NB4 (cell line): ENCODE data around the gene ZNF506.

ENCODE experiments used
- DNase-seq: peaks from one replicate; pipeline ENCODE4 v3.0.0; 2010; ENCODE audit warnings: low read depth
- H3K4me3 ChIP-seq: one replicate; pipeline ENCODE4 v1.5.1; 2011; ENCODE audit warnings: mild to moderate bottlenecking, low read depth, low read length, moderate library complexity
- CTCF ChIP-seq: IDR thresholded peaks from one replicate; pipeline ENCODE4 v1.5.1; 2012; ENCODE audit warnings: low read depth, low read length
- MAX ChIP-seq: IDR thresholded peaks from 2 replicates; pipeline ENCODE4 v1.6.1; 2011; ENCODE audit warnings: low read depth, low read length
- MYC ChIP-seq: IDR thresholded peaks from 2 replicates; pipeline ENCODE4 v1.6.1; 2011; ENCODE audit warnings: low read depth, low read length
- POLR2A ChIP-seq: IDR thresholded peaks from 2 replicates; pipeline ENCODE4 v1.6.1; 2011; ENCODE audit warnings: mild to moderate bottlenecking; ENCODE audit not compliant: insufficient read length; ENCODE audit errors: extremely low read depth

Gene ZNF506

GRCh38 chr19:19749908-19750841 lies 71.4 kb downstream of the ZNF506 start:
- no peak for TF ChIP-seq MYC
- TF ChIP-seq CTCF = no peak
- TF ChIP-seq MAX = no peak
- TF ChIP-seq POLR2A = no peak
- no peak for DNase-seq
- H3K4me3 ChIP-seq = no peak overlapping the region

DNA sequence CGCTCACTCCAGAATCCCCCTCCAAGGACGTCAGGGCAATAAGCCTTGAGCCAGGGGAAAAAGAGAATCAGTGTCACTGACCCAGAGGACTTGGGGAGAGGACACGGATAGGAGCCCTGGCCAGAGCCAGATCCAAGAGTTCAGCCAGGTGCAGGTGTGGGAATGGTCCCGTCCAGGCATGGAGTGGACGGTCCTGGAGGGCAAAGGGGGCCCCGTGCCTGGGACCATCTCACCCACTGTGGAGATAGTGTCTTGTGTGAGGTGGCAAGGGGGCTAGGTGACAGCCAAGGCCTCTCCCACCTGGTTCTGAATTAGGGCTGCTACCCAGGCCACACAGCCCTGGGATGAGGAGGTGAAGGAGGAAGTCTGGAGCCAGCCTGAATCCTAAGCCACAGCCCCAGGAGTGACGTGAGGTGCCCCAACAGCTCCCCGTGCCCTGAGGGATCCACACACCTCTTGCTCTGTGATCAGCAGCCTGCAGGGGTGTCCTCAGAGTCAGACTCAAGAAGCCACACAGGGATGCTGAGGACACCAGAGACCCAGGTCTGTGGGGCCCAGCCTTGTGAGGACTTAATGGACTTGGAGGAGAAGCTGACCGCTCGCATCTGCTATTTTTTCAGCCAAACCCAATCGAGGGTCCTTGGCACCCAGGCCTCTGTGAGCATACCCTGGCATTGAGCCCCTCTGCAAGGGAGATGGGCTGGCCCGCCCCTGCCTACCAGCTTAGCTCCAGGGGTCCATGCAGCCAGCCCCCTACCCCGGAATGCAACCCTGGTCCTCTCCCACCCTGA lies 72.2 kb downstream of the ZNF506 start:
- TF ChIP-seq POLR2A = no peak
- TF ChIP-seq CTCF = no peak
- TF ChIP-seq MAX = no peak
- TF ChIP-seq MYC = no peak
- H3K4me3 ChIP-seq = no peak overlapping the region
- DNase-seq = no peak

DNA sequence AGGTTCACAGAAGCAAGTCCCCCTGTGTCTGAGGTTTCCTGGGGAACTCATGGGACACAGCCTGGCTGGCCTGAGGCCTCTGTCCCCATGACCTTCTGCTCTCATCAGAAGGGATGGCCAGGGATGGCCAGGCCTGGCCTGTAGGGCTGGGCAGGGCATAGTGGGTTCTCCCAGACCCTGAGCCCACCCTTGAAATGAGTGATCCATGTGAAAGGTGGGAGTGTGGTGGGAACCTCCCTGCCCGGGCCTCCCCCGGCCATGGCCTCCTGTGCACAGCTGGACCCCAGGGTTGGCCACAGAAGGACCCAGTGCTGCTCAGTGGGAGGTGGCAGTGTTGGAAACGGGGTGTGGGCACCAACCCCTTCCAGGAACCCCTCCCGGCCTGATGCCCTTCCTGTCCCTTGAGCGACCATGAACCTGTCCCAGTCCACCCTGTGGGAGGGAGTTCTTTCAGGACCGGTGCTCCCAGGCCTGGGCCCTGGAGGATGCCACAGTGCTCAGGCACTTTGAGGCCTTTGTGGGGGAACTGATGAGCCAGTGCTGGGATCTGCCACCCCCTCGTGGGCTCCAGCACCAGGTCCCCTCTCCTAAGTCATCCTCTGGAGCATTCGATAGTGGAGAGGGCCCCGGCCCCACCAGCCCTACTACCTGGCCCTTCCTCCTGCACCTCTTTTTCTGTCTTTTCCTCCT lies 73.2 kb downstream of the ZNF506 start:
- no peak for DNase-seq
- TF ChIP-seq MAX (no peak), CTCF (no peak), MYC (no peak), POLR2A (no peak)
- no peak overlapping the region for H3K4me3 ChIP-seq

DNA sequence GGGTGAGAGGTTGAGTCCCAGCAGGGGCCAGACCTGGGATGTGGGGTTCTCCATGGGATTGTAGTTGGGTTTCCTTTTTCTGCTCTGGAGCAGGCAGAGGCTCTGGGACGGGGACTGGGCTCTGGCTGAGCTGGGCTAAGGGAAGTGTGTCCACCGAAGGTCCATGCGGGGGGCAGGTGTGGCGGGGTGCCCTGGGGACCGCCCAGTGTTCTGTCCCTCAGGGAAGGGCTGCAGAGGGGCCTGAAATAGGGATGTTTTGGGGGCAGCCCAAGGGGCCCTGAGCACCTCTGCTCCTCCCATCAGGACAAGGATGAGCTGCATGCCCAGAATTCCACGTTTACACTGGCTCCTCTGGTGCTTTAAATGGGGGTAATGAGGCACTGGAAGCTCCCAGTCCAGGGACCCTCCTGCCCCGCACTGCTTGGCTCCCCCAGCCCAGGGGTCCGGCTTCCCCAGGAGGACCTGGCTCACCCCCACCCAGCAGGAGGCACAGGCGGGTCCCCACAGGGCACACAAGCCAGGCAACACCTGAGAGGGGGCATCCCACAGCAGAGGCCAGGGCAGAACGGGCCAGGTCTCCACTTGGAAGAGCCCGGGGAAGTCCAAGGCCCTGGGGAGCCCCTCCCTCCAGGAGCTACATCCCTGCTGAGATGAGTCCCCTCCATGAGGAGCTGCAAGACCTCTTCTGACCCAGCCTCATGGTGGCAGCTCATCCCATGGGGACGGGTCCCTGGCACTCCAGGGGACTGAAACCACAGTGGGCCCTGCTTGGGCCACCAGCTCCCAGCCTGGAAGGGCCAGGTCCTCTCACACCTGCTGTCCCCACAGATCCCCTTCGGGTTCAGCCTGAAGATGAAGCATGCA lies 74.0 kb downstream of the ZNF506 start:
- DNase-seq = no peak
- no peak overlapping the region for H3K4me3 ChIP-seq
- no peak for TF ChIP-seq POLR2A
- no peak for TF ChIP-seq MAX
- TF ChIP-seq CTCF = no peak
- TF ChIP-seq MYC = no peak
